IMR-90 (cell line): Measurements from ENCODE around the gene ASNSD1. TPM values are rescaled to one million over a fixed set of nuclear protein-coding genes. Genes with fewer than 3 reads are reported as not detected.

Experiments
- ATAC-seq: fragments of 200-7000 bp; cut with Tn5 transposase; 2 replicates; pipeline ENCODE4 v1.9.1; 2020; ENCODE audit warnings: low read depth, mild to moderate bottlenecking, moderate library complexity
- BruUV-seq: library from RNA; stranded (reverse); fragments of 400-500 nt; replicated peaks from 2 replicates; lab custom pipeline; 2021; lab: Mats Ljungman, UMichigan
- CTCF ChIA-PET: fragments of 300-600 bp; formaldehyde crosslinking; extraction: SDS; loops from one replicate; lab custom pipeline; 2021; ENCODE audit warnings: antibody characterized with exemption; lab: Yijun Ruan, JAX
- POLR2A ChIA-PET: fragments of 300-600 bp; sonication (Branson Sonifier 250); formaldehyde crosslinking; loops from one replicate; lab custom pipeline; 2022; ENCODE audit warnings: antibody characterized with exemption; ENCODE audit not compliant: unreplicated experiment; lab: Charles Lee
- DNase-seq: peaks from one replicate; pipeline ENCODE4 v3.0.0; 2013
- H2AFZ ChIP-seq: replicated peaks from 2 replicates; pipeline ENCODE3; 2013; ENCODE audit warnings: low read length, mild to moderate bottlenecking; ENCODE audit not compliant: poor library complexity
- H2AK5ac ChIP-seq: 2 replicates; pipeline ENCODE4 v1.6.1; 2013; ENCODE audit warnings: low read depth, low read length, inconsistent platforms
- H2AK9ac ChIP-seq: replicated peaks from 2 replicates; pipeline ENCODE3; 2013; ENCODE audit warnings: mild to moderate bottlenecking, low read depth, low read length, moderate library complexity; ENCODE audit not compliant: poor library complexity
- H2BK120ac ChIP-seq: 2 replicates; pipeline ENCODE4 v1.6.1; 2013; ENCODE audit warnings: low read depth, low read length, inconsistent platforms
- H2BK15ac ChIP-seq: 3 replicates; pipeline ENCODE4 v1.6.1; 2013; ENCODE audit warnings: low read depth, low read length, inconsistent platforms
- H2BK20ac ChIP-seq: 2 replicates; pipeline ENCODE4 v1.6.1; 2013; ENCODE audit warnings: low read depth, mild to moderate bottlenecking, inconsistent platforms, low read length, moderate library complexity
- H2BK5ac ChIP-seq: 2 replicates; pipeline ENCODE4 v1.6.1; 2013; ENCODE audit warnings: mild to moderate bottlenecking, low read depth, low read length, inconsistent platforms; ENCODE audit not compliant: poor library complexity, severe bottlenecking
- H3K14ac ChIP-seq: replicated peaks from 2 replicates; pipeline ENCODE4 v1.6.1; 2013; ENCODE audit warnings: low read depth, low read length, inconsistent platforms
- H3K18ac ChIP-seq: 2 replicates; pipeline ENCODE4 v1.6.1; 2013; ENCODE audit warnings: low read depth, low read length, control low read depth
- H3K23ac ChIP-seq: 2 replicates; pipeline ENCODE4 v1.6.1; 2013; ENCODE audit warnings: low read depth, low read length, inconsistent platforms
- H3K27ac ChIP-seq: 2 replicates; pipeline ENCODE4 v1.5.1; 2013; ENCODE audit warnings: mild to moderate bottlenecking, control low read depth, low read length; ENCODE audit not compliant: insufficient read depth
- H3K27me3 ChIP-seq: 2 replicates; pipeline ENCODE4 v1.6.1; 2013; ENCODE audit warnings: low read length; ENCODE audit not compliant: control insufficient read depth, insufficient read depth
- H3K36me3 ChIP-seq: 2 replicates; pipeline ENCODE4 v1.6.1; 2013; ENCODE audit warnings: low read length, mixed read lengths; ENCODE audit not compliant: control insufficient read depth, insufficient read depth
- H3K4ac ChIP-seq: 2 replicates; pipeline ENCODE4 v1.6.1; 2013; ENCODE audit warnings: low read depth, low read length, inconsistent platforms
- H3K4me1 ChIP-seq: 2 replicates; pipeline ENCODE4 v1.6.1; 2013; ENCODE audit warnings: low read length, mixed read lengths; ENCODE audit not compliant: control insufficient read depth, insufficient read depth
- H3K4me2 ChIP-seq: 2 replicates; pipeline ENCODE4 v1.6.1; 2013; ENCODE audit warnings: low read depth, mild to moderate bottlenecking, control low read depth, low read length, moderate library complexity
- H3K4me3 ChIP-seq: 2 replicates; pipeline ENCODE4 v1.5.1; 2013; ENCODE audit warnings: low read depth, mild to moderate bottlenecking, control low read depth, low read length, moderate library complexity; ENCODE audit not compliant: insufficient read depth
- H3K56ac ChIP-seq: 2 replicates; pipeline ENCODE4 v1.6.1; 2013; ENCODE audit warnings: low read length, inconsistent platforms; ENCODE audit not compliant: insufficient read depth; ENCODE audit errors: extremely low read depth
- H3K79me1 ChIP-seq, 2 experiments: 2 replicates each; pipeline ENCODE4 v1.6.1; 2013; ENCODE audit warnings: low read length in 2 of 2, inconsistent platforms in 1 of 2, low read depth in 1 of 2
- H3K9ac ChIP-seq: 2 replicates; pipeline ENCODE4 v1.6.1; 2013; ENCODE audit warnings: low read depth, low read length, control low read depth
- H3K9me1 ChIP-seq: 2 replicates; pipeline ENCODE4 v1.6.1; 2013; ENCODE audit warnings: low read length, inconsistent platforms; ENCODE audit not compliant: insufficient read depth
- H3K9me3 ChIP-seq: 2 replicates; pipeline ENCODE4 v1.6.1; 2013; ENCODE audit warnings: low read length; ENCODE audit not compliant: control insufficient read depth, insufficient read depth
- H4K20me1 ChIP-seq: 2 replicates; pipeline ENCODE4 v1.6.1; 2013; ENCODE audit warnings: low read length, inconsistent platforms; ENCODE audit not compliant: insufficient read depth
- H4K5ac ChIP-seq: 2 replicates; pipeline ENCODE4 v1.6.1; 2013; ENCODE audit warnings: mild to moderate bottlenecking, low read depth, low read length, control low read depth
- H4K8ac ChIP-seq, 2 experiments: 2 replicates each; pipeline ENCODE4 v1.6.1; 2013; ENCODE audit warnings: low read depth in 2 of 2, low read length in 2 of 2, control low read depth in 1 of 2, inconsistent platforms in 1 of 2
- H4K91ac ChIP-seq: 2 replicates; pipeline ENCODE4 v1.6.1; 2013; ENCODE audit warnings: low read depth, low read length, inconsistent platforms; ENCODE audit not compliant: insufficient read depth
- CEBPB ChIP-seq: IDR thresholded peaks from 2 replicates; pipeline ENCODE4 v1.6.1; 2012; ENCODE audit warnings: low read depth, low read length, improper control_type of control experiment
- CHD1 ChIP-seq: IDR thresholded peaks from 2 replicates; pipeline ENCODE4 v1.6.1; 2012; ENCODE audit warnings: low read depth, low read length, improper control_type of control experiment
- CTCF ChIP-seq: conservative IDR thresholded peaks from 2 replicates; pipeline ENCODE4 v1.5.1; 2012; ENCODE audit warnings: mild to moderate bottlenecking, low read depth, low read length, improper control_type of control experiment
- ELK1 ChIP-seq: fragments of 150-350 bp; IDR thresholded peaks from 2 replicates; pipeline ENCODE4 v1.6.1; 2016; ENCODE audit warnings: low read depth, mild to moderate bottlenecking, low read length, moderate library complexity, borderline replicate concordance
- FOS ChIP-seq: fragments of 150-350 bp; IDR thresholded peaks from 2 replicates; pipeline ENCODE4 v1.6.1; 2016; ENCODE audit warnings: low read depth, low read length
- MAFK ChIP-seq: IDR thresholded peaks from 2 replicates; pipeline ENCODE4 v1.6.1; 2012; ENCODE audit warnings: low read depth, low read length, improper control_type of control experiment
- MAZ ChIP-seq: IDR thresholded peaks from 2 replicates; pipeline ENCODE4 v1.6.1; 2012; ENCODE audit warnings: low read depth, mild to moderate bottlenecking, low read length, improper control_type of control experiment, moderate library complexity, borderline replicate concordance
- MXI1 ChIP-seq: IDR thresholded peaks from 2 replicates; pipeline ENCODE4 v1.6.1; 2012; ENCODE audit warnings: low read depth, mild to moderate bottlenecking, low read length, moderate library complexity, borderline replicate concordance
- NFE2L2 ChIP-seq: fragments of 150-350 bp; IDR thresholded peaks from 2 replicates; pipeline ENCODE4 v1.6.1; 2016; ENCODE audit warnings: low read depth, mild to moderate bottlenecking, low read length
- POLR2A ChIP-seq: IDR thresholded peaks from 2 replicates; pipeline ENCODE4 v1.6.1; 2012; ENCODE audit warnings: mild to moderate bottlenecking, low read depth, low read length
- RAD21 ChIP-seq: IDR thresholded peaks from 2 replicates; pipeline ENCODE4 v1.6.1; 2012; ENCODE audit warnings: low read length, improper control_type of control experiment
- RCOR1 ChIP-seq: IDR thresholded peaks from 2 replicates; pipeline ENCODE4 v1.6.1; 2012; ENCODE audit warnings: mild to moderate bottlenecking, low read length, improper control_type of control experiment; ENCODE audit not compliant: insufficient replicate concordance
- RFX5 ChIP-seq: IDR thresholded peaks from 2 replicates; pipeline ENCODE4 v1.8.0; 2012; ENCODE audit warnings: low read depth, mild to moderate bottlenecking, low read length, moderate library complexity
- SMC3 ChIP-seq: fragments of 150-350 bp; IDR thresholded peaks from 2 replicates; pipeline ENCODE4 v1.6.1; 2016; ENCODE audit warnings: low read depth, mild to moderate bottlenecking, antibody characterized with exemption, low read length, moderate library complexity
- USF2 ChIP-seq: fragments of 150-350 bp; IDR thresholded peaks from 2 replicates; pipeline ENCODE4 v1.6.1; 2017; ENCODE audit warnings: mild to moderate bottlenecking, antibody characterized with exemption, low read length, low read depth
- WGBS, 2 experiments: methylation state at CpG; one replicate each; pipeline versions ENCODE4 v1.1.5 to v1.1.7; 2013; ENCODE audit warnings: missing lambda C conversion rate in 2 of 2; ENCODE audit not compliant: insufficient read length in 1 of 2; ENCODE audit errors: extremely low coverage in 2 of 2; 5-methylcytosine and 5-hydroxymethylcytosine counted together
- dilution Hi-C: fragments of 300-500 bp; cut with HindIII; formaldehyde crosslinking; loops from one replicate; pipeline ENCODE4 v1.14.3; 2018; ENCODE audit warnings: low sequenced_read_pairs; ENCODE audit not compliant: unreplicated experiment
- in situ Hi-C: fragments of 300-500 bp; cut with MboI; formaldehyde crosslinking; loops from 3 replicates; pipeline ENCODE4 v1.14.3; 2019; ENCODE audit warnings: low sequenced_read_pairs, inconsistent platforms, mixed read lengths
- intact Hi-C: fragments of 100-400 bp; cut with micrococcal nuclease; formaldehyde crosslinking; loops from 2 replicates; pipeline ENCODE4 v1.10.0; 2022
- polyA plus RNA-seq, 3 experiments: library from polyadenylated mRNA; depleted of rRNA; stranded (reverse); fragments of >200 nt; gene quantifications; 2 replicates each; pipeline ENCODE4 v1.2.3, GENCODE V29; 2012; ENCODE audit warnings: low replicate concordance in 1 of 3
- total RNA-seq: library from RNA; depleted of rRNA; stranded (reverse); fragments of >200 nt; gene quantifications from 2 replicates; pipeline ENCODE4 v1.2.3, GENCODE V29; 2012

ASNSD1 gene
- total and polyA plus RNA-seq, 2 of the 4 experiments (the other 2 are of a cell fraction): 29.1 to 35.7 TPM

DNA sequence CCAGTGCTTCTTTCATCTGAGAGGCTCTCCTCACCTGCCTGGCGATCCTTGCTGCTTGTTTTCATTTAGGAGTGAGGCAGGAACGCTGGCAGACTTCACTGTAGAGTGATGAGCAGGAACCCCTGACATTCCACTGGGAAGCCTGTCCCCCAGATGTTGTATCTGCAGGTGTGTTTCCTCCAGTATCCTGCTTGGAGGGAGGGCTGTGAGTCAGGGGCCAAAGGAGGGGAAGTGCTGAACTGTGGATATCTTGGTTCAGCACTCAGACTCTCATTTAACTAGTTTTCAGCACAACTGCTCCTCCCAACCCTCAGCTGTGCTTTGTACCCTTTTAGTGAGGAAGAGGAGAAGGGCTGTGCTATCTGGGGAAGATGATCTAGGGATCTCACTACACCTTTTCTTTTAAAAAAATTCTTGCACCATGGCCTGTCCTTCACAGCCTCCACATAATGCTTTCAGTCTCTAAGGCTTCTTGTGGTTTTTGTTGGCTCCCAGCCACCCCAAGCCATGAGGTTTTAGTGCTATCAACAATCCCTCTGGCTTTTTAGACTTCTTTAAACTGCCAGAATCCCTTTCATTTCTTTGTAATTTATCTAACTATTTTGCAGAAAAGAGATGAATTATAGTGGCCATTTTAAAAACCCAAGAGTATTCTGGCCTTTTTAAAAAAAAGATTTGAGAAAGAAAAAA is 24.4 kb downstream of the ASNSD1 start:
- H4K91ac ChIP-seq: no peak overlapping the region
- POLR2A ChIA-PET: no interaction called here
- BruUV-seq: no TSS peak

More for the DNA sequence above, 24.4 kb downstream of the ASNSD1 start:
- no CpG with 5 or more reads among the region's 2 CpGs for WGBS, 2 experiments
- Histone ChIP-seq H3K4me3 (no peak overlapping the region), H3K18ac (no peak overlapping the region), H2AK9ac (no peak overlapping the region), H2AK5ac (no peak overlapping the region), H3K4ac (no peak overlapping the region), H3K79me1 (peaks cover 9 to 11% of the 10 kb centered on the region in 2 experiments; a peak in 2 of 4 replicates), H3K27me3 (no peaks in the 10 kb centered on the region), H4K20me1 (peaks cover 4% of the 10 kb centered on the region; the same call in 1 of the 2 replicates), H2BK5ac (no peak overlapping the region), H4K5ac (no peak overlapping the region), H3K4me1 (peaks cover 7% of the 10 kb centered on the region; the same call in 1 of the 2 replicates), H2BK15ac (no peak overlapping the region), H2BK20ac (no peak overlapping the region), H3K56ac (no peak overlapping the region), H2AFZ (no peak overlapping the region), H4K8ac (no peak overlapping the region), H3K27ac (no peak overlapping the region), H3K36me3 (0 out of 2 replicates have a peak, but pooled peaks cover 1% of the 10 kb centered on the region), H3K9me1 (no peaks in the 10 kb centered on the region), H3K9ac (no peak overlapping the region), H2BK120ac (no peak overlapping the region), H3K14ac (no peak overlapping the region), H3K23ac (no peak overlapping the region), H3K9me3 (no peaks in the 10 kb centered on the region), H3K4me2 (0 out of 2 replicates have a peak overlapping the region, but pooled peaks have one; percentile 2)
- TF ChIP-seq MAFK: no peak
- no peak for TF ChIP-seq RAD21
- TF ChIP-seq RFX5: no peak
- TF ChIP-seq CTCF: no peak
- TF ChIP-seq SMC3: no peak
- no peak for TF ChIP-seq POLR2A
- no peak for TF ChIP-seq MXI1
- no peak for TF ChIP-seq CEBPB
- TF ChIP-seq MAZ: no peak
- no peak for TF ChIP-seq NFE2L2
- no peak for TF ChIP-seq ELK1
- TF ChIP-seq USF2: no peak
- no peak for TF ChIP-seq FOS
- no peak for TF ChIP-seq RCOR1
- TF ChIP-seq CHD1: no peak
- dilution Hi-C loops: no loop called here
- intact Hi-C loops: no loop called here
- CTCF ChIA-PET: no interaction called here
- ATAC-seq: peak; percentile 86
- in situ Hi-C loops: no loop called here
- peak; percentile 78 for DNase-seq
